H1 (cell line): ENCODE data around the gene INTS15. TPM values are rescaled to one million over a fixed set of nuclear protein-coding genes. Genes with fewer than 3 reads are reported as not detected.

Experiments
- BRCA1 ChIP-seq: IDR thresholded peaks from 2 replicates; pipeline ENCODE4 v1.6.1; 2012; ENCODE audit warnings: low read depth, low read length, improper control_type of control experiment
- CBX5 ChIP-seq: fragments of 300-800, 300-1000 bp; sonication (generic); IDR thresholded peaks from 2 replicates; pipeline ENCODE4 v1.7.1; 2016; ENCODE audit warnings: antibody characterized with exemption, low read length, low read depth
- EGR1 ChIP-seq: IDR thresholded peaks from 2 replicates; pipeline ENCODE4 v1.6.1; 2011; ENCODE audit warnings: low read depth, low read length, borderline replicate concordance
- PHF8 ChIP-seq: fragments of 200-600 bp; sonication (generic); conservative IDR thresholded peaks from 2 replicates; pipeline ENCODE4 v1.7.1; 2012; ENCODE audit warnings: low read depth, mild to moderate bottlenecking, inconsistent platforms, low read length, moderate library complexity
- RNF2 ChIP-seq: fragments of 200-900, 300-1000 bp; sonication (generic); IDR thresholded peaks from 2 replicates; pipeline ENCODE4 v1.7.1; 2016; ENCODE audit warnings: borderline replicate concordance, low read depth, mild to moderate bottlenecking, antibody characterized with exemption, low read length; ENCODE audit not compliant: poor library complexity, severe bottlenecking; ENCODE audit errors: missing control alignments
- SRF ChIP-seq: IDR thresholded peaks from 2 replicates; pipeline ENCODE4 v1.6.1; 2011; ENCODE audit warnings: mild to moderate bottlenecking, low read depth, low read length, moderate library complexity
- YY1 ChIP-seq: IDR thresholded peaks from 2 replicates; pipeline ENCODE4 v1.6.1; 2011; ENCODE audit warnings: low read depth, mild to moderate bottlenecking, low read length
- polyA plus RNA-seq, 7 experiments: library from polyadenylated mRNA; depleted of rRNA in 3 of 7; stranded (reverse) in 5 of 7; unstranded in 2 of 7; fragments of >200 nt in 5 of 7; fragments of 200-250 nt in 2 of 7; gene quantifications; 1 replicate in 5 of 7; 2 replicates in 1 of 7; 4 replicates in 1 of 7; pipeline versions ENCODE4 v1.2.1 to v1.2.3, GENCODE V29; 2011 to 2013; ENCODE audit warnings: missing spikeins in 2 of 7, mixed read lengths in 2 of 7
- total RNA-seq: library from RNA; stranded (reverse); fragmentation: NEBNext Ultra II Directional; extraction: Animal tissue kit (Norgen Biotek cat#: 25700); gene quantifications from 2 replicates; pipeline ENCODE4 v1.2.1, GENCODE V29; 2021
- TF ChIP-seq, protein P1 (sequence below): IDR thresholded peaks from 2 replicates; pipeline ENCODE4 v1.6.1; 2011; ENCODE audit warnings: low read length, improper control_type of control experiment

INTS15 gene
- total and polyA plus RNA-seq, 2 of the 8 experiments (the other 6 are each of a cell fraction or from before 2014, with no cell fraction given): 23.0 to 25.7 TPM

- TF ChIP-seq RNF2: no peak
- TF ChIP-seq, protein P1, sequence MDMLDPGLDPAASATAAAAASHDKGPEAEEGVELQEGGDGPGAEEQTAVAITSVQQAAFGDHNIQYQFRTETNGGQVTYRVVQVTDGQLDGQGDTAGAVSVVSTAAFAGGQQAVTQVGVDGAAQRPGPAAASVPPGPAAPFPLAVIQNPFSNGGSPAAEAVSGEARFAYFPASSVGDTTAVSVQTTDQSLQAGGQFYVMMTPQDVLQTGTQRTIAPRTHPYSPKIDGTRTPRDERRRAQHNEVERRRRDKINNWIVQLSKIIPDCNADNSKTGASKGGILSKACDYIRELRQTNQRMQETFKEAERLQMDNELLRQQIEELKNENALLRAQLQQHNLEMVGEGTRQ: no peak
- TF ChIP-seq PHF8: no peak
- TF ChIP-seq EGR1: no peak
- TF ChIP-seq YY1: no peak
- TF ChIP-seq SRF: no peak
- TF ChIP-seq BRCA1: no peak
- TF ChIP-seq CBX5: no peak
These were observed 21.9 kb upstream of the INTS15 start (continued) for GRCh38 chr7:6567886-6568285.
